NCI-H128 (cell line): Measurements from ENCODE around the gene NFATC1.

Source experiments
- DNase-seq: peaks from one replicate; lab custom pipeline; 2025; ENCODE audit not compliant: unreplicated experiment; lab: John Stamatoyannopoulos, UW

NFATC1 gene

GRCh38 chr18:79530821-79531220 lies 135.1 kb downstream of the NFATC1 start:
- DNase-seq = no peak

GRCh38 chr18:79531386-79531785 lies 135.7 kb downstream of the NFATC1 start:
- no peak for DNase-seq

DNA sequence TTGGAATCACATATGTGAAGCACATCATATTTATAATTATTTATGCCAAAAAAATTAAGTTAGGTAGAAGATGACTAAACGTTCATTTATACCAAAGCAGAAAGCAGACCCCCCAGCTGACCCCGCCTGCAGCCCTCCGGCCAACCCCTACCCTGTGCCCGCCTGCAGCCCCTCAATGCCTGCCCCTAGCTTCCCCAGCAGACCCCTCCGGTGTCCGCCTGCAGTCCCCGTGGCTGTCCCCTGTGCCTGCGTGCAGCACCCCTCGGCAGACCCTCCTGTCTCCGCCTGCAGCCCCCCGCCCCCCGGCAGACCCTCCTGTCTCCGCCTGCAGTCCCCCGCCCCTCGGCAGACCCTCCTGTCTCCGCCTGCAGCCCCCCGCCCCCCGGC lies 136.2 kb downstream of the NFATC1 start:
- no peak for DNase-seq

- no peak for DNase-seq
Measured at GRCh38 chr18:79532313-79533007, 136.7 kb downstream of the NFATC1 start.

DNA sequence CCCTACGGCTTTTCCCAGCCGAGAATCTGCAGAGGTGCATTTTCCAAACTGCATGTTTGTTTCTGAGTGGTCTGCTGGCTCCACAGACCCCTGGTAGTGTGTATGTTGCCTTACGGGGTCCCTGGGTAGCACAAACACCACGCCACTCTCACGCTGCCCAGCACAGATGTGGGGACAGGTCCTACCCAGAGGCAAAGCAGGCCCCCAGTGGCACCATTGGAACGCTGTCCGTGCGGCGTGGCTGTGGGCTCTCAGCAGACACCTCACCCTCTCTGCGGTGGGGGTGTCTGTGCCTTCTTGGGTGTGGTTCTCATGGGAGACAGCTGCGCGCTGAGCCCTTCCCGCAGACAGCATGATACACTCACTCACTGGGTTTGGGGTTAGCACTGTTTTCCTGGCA lies 137.4 kb downstream of the NFATC1 start:
- no peak for DNase-seq

GRCh38 chr18:79533591-79533990 lies 137.9 kb downstream of the NFATC1 start:
- no peak for DNase-seq

DNA sequence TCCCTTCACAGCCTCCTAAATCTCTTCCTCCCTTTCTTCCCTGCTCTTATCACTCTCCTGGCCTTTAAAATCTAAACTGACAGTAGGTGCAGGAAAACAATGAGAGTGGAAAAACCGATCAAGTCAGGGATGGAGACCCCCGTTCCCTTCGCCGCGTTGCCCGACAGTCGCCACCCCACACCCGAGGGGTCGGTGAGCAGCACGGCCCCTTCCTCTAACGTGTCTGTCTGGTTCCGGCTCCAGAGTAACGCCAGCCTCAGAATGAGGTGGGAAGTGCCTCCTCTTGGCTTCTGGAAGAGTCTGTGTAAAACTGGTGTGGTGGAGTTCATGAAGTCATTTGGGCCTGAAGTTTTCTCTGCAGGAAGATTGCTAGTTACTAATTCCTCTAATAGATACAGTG lies 138.6 kb downstream of the NFATC1 start:
- no peak for DNase-seq

- no peak for DNase-seq
Measured at GRCh38 chr18:79537758-79538157, 142.0 kb downstream of the NFATC1 start.

- DNase-seq = no peak
Measured at GRCh38 chr18:79538635-79539034, 142.9 kb downstream of the NFATC1 start.

DNA sequence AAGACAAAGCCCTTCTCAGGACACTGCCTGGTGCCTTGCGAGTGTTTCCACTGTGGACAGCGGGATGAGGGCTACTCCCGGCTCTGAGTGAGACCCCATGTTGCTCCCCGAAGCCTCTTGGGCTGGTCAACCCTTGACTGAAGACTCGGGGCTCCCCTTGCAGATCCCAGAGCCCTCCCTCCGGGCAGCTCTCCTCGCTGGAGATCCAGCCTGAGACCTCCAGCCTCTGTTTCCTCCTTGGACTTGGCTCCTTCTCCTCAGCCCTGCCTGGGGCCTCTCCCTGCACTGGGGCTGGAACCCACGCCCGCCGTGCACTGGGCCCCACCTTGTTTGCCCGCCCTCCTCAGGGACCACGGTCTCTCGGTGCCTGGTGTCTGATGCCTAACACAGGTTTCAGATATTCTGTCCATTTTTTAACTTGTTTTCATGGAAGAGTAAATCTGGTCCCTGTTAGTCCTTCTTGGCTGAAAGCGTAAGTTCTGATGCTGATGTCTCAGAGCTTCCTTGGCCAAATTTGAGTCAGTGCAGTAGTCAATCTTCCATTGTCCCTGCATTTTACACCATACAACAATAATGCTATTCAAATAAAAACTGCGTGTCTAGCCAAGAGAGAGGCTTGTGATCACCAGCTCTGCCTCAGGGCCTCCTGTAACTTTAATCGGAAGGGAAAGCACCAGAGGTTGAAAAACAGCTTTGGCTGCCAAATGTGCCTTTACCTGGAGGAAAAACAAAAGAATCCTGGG lies 144.6 kb downstream of the NFATC1 start:
- DNase-seq = no peak

- no peak for DNase-seq
Measured at GRCh38 chr18:79540904-79541282, 145.2 kb downstream of the NFATC1 start.

GRCh38 chr18:79542213-79542612 lies 146.5 kb downstream of the NFATC1 start:
- DNase-seq = no peak

GRCh38 chr18:79542876-79543750 lies 147.4 kb downstream of the NFATC1 start:
- DNase-seq = no peak

GRCh38 chr18:79543861-79544385 lies 148.2 kb downstream of the NFATC1 start:
- no peak for DNase-seq

DNA sequence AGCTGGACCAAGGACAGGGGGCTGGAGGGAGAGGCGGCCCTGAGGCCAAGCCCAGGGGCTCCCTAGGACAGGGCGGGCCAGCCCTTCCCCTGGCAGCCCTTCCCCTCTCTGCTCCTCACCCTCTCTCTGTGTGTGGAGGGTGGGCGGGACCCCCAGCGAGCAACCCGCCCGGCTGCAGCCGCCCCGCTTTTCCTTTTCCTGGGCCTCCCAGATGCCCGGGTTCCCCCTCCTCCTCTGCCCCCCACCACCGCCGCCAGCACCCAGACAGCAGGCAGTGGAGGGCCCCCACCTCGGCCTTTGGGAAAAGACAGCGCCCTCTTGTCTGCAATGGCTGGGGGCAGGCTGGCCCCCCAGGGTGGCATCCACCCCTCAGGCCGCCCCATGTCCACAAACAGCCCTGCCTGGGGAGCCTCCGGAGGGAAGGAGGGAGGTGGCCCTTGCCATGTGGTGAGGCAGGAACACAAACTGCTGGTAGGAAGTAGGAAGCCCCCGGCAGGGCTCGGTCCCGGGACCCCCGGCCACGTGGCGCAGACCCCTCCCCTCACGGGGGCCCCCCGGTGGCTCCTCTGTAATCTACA lies 148.7 kb downstream of the NFATC1 start:
- DNase-seq = no peak

DNA sequence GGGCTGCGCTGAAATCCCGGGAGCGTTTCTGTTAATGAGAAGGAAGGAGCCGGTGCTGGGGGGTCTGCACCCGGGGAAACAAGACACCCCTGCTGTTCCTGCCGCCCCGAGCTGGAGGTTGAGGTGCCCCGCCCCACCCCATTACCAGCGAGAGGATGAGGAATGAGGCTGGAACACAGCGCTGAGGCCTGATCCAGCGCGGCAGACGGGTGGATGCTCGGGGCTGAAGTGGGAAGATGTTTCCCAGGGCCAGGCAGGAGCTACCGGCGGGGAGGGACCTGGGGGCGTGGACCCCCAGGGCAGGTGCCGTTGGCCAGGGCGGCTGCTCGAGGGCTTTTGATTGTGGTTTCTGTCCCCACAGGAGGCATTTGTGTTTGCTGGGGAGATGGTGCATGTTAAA lies 149.5 kb downstream of the NFATC1 start:
- DNase-seq = no peak

GRCh38 chr18:79545736-79546171 lies 150.0 kb downstream of the NFATC1 start:
- no peak for DNase-seq

DNA sequence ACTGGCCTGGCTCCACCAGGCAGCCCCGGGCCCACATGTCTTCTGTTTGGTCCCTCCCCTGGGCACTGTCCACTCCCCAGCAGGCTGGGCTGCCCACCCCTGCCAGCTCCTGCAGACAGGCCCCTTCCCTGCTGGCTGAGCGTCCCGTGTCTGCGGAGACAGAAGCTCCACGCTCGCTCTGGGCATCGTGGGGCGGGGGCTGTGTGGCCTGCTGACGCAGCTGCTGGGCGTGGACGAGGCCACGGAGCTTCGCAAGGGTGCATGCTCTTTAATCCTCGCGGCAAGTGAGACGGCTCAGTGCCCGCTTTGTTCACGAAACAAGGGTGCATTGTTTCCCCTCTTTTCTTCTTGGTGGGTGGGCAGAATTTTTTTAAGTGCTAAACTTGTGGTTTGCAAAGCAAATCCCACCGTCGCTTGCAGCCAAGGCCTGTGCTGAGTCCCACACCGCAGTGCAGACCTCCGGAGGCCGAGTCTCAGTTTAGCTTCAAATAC lies 151.1 kb downstream of the NFATC1 start:
- DNase-seq = no peak

DNA sequence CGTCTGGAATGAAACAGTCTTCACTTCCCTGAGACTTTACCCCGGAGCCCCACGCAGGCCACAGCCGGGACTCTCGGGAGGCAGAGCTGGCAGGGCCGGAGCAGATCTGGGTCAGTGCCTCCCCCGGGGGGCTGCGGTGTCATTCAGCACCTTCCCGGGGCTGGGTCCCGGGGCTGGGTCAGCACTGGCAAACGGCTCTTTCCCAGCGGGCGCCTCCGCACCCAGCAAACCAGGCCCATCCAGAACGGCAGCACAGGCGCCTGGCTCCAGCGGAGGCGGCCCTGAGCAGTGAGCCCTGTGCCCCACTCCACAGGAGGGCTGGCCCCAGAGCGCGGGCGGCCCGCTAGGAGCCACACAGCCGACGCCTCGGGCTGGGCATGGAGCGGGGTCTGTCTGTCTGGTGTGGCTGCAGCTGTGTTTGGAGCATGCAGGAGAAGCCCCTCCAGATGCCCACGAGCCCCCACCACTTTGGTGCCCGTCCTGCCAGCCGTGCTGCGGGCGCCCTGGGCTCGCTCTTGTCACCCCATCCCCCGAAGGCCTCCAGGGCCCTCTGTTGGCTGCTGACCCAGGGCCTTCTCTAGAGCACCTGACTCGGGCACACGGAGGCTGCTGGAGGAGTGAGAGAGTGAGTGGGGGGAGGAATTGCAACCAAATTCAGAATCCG lies 151.8 kb downstream of the NFATC1 start:
- no peak for DNase-seq

- no peak for DNase-seq
Measured at GRCh38 chr18:79548077-79548450, 152.3 kb downstream of the NFATC1 start.

- no peak for DNase-seq
Measured at GRCh38 chr18:79548621-79548985, 152.9 kb downstream of the NFATC1 start.
